ENCODE results near the gene MCM3AP.

MCM3AP gene

DNA sequence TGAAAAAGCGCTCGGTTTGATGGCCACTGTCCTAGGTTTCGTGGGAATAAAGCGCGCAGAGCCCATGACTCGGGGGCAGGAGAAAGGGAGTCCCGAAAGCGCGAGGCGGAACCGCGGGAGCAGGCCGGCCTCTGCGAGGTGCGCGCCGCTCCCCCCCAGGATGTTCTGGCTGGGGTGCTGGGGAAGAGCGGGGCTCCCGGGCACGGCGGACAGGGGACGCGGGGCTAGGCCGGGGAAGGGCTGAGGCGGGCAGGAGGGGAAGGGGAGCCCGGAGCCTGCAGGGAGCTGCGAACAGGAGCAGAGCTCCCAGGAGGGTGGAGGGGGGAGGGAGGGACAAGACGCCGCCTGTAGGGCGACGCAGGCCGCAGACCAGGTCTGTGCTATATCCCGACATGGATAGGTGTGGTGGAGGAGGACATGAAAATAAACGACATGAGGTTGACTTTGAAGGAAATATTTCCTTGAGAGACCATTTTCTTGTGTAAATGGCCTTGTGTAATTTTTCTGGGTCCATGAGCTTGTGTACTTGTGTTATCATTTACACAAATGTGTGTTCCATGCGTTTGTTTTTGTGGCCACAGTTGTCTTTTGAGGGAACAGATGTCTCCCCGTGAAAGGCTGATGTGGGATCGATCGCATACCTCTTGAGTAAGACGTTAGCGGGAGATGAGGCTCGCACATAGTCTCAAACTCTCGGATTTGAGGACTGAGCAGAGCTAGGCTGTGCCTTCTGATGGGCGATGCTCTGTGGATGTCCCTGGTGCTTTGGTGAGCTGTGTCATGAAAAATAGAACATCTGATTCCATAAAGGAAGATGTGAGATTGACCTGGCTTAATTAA is 39.9 kb upstream of the MCM3AP start:
- Histone ChIP-seq H3K36me3 (ENCODE audit: low read length) (peaks cover 15% of the 10 kb centered on the region), H3K9me3 (ENCODE audit: insufficient read depth, low read length) (no peaks in the 10 kb centered on the region), H3K27me3 (ENCODE audit: low read length) (no peaks in the 10 kb centered on the region), H2AFZ (ENCODE audit: low read depth, low read length, severe bottlenecking) (peak overlapping the region; percentile 72), H4K20me1 (ENCODE audit: low read depth, low read length) (peaks cover 12% of the 10 kb centered on the region; the same call in 1 of the 2 replicates), H3F3A (ENCODE audit: insufficient read depth) (peaks cover 25% of the 10 kb centered on the region), H3K4me2 (ENCODE audit: low read depth, low read length, poor library complexity, severe bottlenecking) (peak overlapping the region; percentile 77), H3K27ac (ENCODE audit: low read depth, low read length) (peak overlapping the region; percentile 57), H3K9ac (ENCODE audit: low read length) (peak overlapping the region; percentile 96), H3K79me2 (ENCODE audit: insufficient read depth, low read length) (peaks cover 88% of the 10 kb centered on the region), H3K4me3 (ENCODE audit: insufficient read depth, low read length, poor library complexity, severe bottlenecking) (peak overlapping the region; percentile 86), H3K9me2 (replicated peaks; ENCODE audit: insufficient read depth, low read length) (no peaks in the 10 kb centered on the region)
- no peak for TF ChIP-seq EZH2phosphoT487 (conservative IDR thresholded peaks at IDR 0.05; ENCODE audit: low read length)
- TF ChIP-seq, protein P1, sequence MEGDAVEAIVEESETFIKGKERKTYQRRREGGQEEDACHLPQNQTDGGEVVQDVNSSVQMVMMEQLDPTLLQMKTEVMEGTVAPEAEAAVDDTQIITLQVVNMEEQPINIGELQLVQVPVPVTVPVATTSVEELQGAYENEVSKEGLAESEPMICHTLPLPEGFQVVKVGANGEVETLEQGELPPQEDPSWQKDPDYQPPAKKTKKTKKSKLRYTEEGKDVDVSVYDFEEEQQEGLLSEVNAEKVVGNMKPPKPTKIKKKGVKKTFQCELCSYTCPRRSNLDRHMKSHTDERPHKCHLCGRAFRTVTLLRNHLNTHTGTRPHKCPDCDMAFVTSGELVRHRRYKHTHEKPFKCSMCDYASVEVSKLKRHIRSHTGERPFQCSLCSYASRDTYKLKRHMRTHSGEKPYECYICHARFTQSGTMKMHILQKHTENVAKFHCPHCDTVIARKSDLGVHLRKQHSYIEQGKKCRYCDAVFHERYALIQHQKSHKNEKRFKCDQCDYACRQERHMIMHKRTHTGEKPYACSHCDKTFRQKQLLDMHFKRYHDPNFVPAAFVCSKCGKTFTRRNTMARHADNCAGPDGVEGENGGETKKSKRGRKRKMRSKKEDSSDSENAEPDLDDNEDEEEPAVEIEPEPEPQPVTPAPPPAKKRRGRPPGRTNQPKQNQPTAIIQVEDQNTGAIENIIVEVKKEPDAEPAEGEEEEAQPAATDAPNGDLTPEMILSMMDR (IDR thresholded peaks at IDR 0.05; ENCODE audit: insufficient read depth, low read length, poor library complexity, severe bottlenecking) = no peak

DNA sequence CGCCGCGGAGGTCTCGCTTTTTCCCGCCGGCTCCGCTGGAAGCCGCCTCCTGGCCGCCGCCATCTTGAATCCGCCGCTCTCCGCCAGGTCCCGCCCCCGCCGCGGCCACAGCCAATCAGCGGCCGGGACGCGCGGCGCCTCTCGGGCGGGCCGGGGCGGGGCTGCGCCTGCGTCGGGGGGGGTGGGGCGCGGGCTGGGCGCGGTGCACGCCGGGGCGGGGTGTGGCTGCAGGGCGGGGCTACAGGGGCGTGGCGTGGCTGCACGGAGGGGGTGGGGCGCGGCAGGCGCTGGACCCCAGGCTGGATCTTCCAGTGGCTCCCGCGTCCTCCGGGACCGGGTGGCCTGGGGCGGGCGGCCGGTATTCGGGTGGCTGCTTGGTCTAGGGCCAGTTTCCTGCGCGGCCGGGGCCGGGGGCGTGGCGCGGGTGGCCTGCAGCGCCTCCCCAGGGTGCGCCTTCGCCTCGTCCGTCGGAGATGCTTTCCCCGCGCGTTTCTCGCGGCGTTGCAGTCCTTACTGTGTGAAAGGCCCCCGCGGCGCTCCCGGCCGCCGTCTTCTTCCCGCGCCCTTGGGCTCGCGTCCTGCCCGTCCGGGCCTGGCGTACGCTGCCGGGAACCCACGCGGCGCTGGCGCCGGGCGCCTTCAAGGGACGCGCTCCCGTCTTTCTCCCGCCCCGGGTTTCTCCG is 39.1 kb upstream of the MCM3AP start:
- Histone ChIP-seq H3F3A (ENCODE audit: insufficient read depth) (peaks cover 25% of the 10 kb centered on the region), H3K9ac (ENCODE audit: low read length) (peak overlapping the region; percentile 96), H3K9me3 (ENCODE audit: insufficient read depth, low read length) (no peaks in the 10 kb centered on the region), H2AFZ (ENCODE audit: low read depth, low read length, severe bottlenecking) (peak overlapping the region; percentile 72), H3K4me2 (ENCODE audit: low read depth, low read length, poor library complexity, severe bottlenecking) (peak overlapping the region; percentile 77), H3K27ac (ENCODE audit: low read depth, low read length) (peak overlapping the region; percentile 96), H3K79me2 (ENCODE audit: insufficient read depth, low read length) (peaks cover 86% of the 10 kb centered on the region), H3K4me3 (ENCODE audit: insufficient read depth, low read length, poor library complexity, severe bottlenecking) (peak overlapping the region; percentile 95), H4K20me1 (ENCODE audit: low read depth, low read length) (peaks cover 12% of the 10 kb centered on the region; the same call in 1 of the 2 replicates), H3K36me3 (ENCODE audit: low read length) (peaks cover 10% of the 10 kb centered on the region), H3K27me3 (ENCODE audit: low read length) (no peaks in the 10 kb centered on the region), H3K9me2 (replicated peaks; ENCODE audit: insufficient read depth, low read length) (no peaks in the 10 kb centered on the region)
- TF ChIP-seq EZH2phosphoT487 (conservative IDR thresholded peaks at IDR 0.05; ENCODE audit: low read length) = no peak
- TF ChIP-seq, protein P1 (IDR thresholded peaks at IDR 0.05; ENCODE audit: insufficient read depth, low read length, poor library complexity, severe bottlenecking) = no peak

DNA sequence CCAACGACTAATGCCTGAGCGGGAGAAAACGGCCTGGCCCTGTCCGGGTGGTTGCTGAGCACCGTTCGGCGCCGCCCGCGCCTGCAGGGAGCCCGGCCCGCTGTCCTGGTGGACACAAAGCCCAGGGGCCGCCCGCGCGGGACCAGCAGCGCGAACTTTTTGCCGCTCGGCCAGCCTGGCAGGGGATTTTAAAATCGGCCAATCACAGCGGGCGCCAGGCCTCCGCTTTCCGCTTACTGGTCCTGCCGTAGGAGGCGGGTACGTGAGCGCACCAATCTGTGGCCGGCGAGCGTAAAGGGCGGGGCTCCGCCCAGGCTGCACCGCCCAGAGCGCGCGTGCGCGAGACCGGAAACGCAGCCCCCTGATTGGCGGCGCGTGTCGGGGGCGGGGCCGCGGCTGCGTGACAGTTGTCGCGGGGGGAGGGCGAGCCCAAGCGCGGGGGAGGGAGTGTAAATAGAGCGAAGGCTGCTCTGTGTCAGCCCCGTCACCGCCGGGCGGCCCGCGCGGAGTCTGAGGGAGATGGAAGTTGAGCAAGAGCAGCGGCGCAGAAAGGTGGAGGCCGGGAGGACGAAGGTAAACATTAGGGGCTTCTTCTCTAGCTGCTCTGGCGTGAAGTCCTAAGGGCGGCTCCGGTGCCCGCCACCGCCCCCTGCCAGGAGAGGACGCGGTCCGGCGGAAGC is 38.4 kb upstream of the MCM3AP start, which contains the start of the genes C21orf58 and PCNT:
Gene C21orf58, minus strand, starts transcription at position 161 of the 680 bp plus-strand sequence. CDS start 1,132 bp downstream, outside the sequence.
Gene PCNT, plus strand, starts transcription at position 447 of the 680 bp plus-strand sequence. Its CDS starts 73 bp downstream, at position 520.
- Histone ChIP-seq H2AFZ (ENCODE audit: low read depth, low read length, severe bottlenecking) (peak within 1 kb of the TSS; percentile 72), H3K9ac (ENCODE audit: low read length) (peak within 1 kb of the TSS; percentile 96), H3K4me2 (ENCODE audit: low read depth, low read length, poor library complexity, severe bottlenecking) (peak within 1 kb of the TSS; percentile 97), H3K4me3 (ENCODE audit: insufficient read depth, low read length, poor library complexity, severe bottlenecking) (peak within 1 kb of the TSS; percentile 95), H3K36me3 (ENCODE audit: low read length) (peaks cover 6% of the 10 kb centered on the region), H3K79me2 (ENCODE audit: insufficient read depth, low read length) (peaks cover 79% of the 10 kb centered on the region), H4K20me1 (ENCODE audit: low read depth, low read length) (peaks cover 12% of the 10 kb centered on the region; the same call in 1 of the 2 replicates), H3F3A (ENCODE audit: insufficient read depth) (peaks cover 25% of the 10 kb centered on the region), H3K9me3 (ENCODE audit: insufficient read depth, low read length) (no peaks in the 10 kb centered on the region), H3K27me3 (ENCODE audit: low read length) (no peaks in the 10 kb centered on the region), H3K27ac (ENCODE audit: low read depth, low read length) (peak within 1 kb of the TSS; percentile 96), H3K9me2 (replicated peaks; ENCODE audit: insufficient read depth, low read length) (no peaks in the 10 kb centered on the region)
- no peak for TF ChIP-seq EZH2phosphoT487 (conservative IDR thresholded peaks at IDR 0.05; ENCODE audit: low read length)
- TF ChIP-seq, protein P1 (IDR thresholded peaks at IDR 0.05; ENCODE audit: insufficient read depth, low read length, poor library complexity, severe bottlenecking) = no peak

Measured in SU-DHL-6 (cell line).